K562 (cell line): ENCODE data around the gene C19orf67. TPM values are rescaled to one million over a fixed set of nuclear protein-coding genes. Genes with fewer than 3 reads are reported as not detected.

ENCODE experiments used
- CBFB ChIP-seq: sonication (generic); formaldehyde crosslinking; IDR thresholded peaks from 2 replicates; pipeline ENCODE4 v1.4.0; 2020; ENCODE audit warnings: mild to moderate bottlenecking, missing genetic modification reagents
- CREB1 ChIP-seq, 2 experiments: sonication (generic) in 1 of 2; formaldehyde crosslinking in 1 of 2; IDR thresholded peaks; 2 replicates each; pipeline versions ENCODE4 v1.6.1 to v1.8.0; 2012 to 2022; ENCODE audit warnings: inconsistent platforms in 1 of 2, mild to moderate bottlenecking in 1 of 2, missing genetic modification reagents in 1 of 2, moderate library complexity in 1 of 2
- CREBBP ChIP-seq: IDR thresholded peaks from one replicate; pipeline ENCODE4 v1.6.1; 2012; ENCODE audit warnings: low read depth, mild to moderate bottlenecking, control low read depth, inconsistent platforms, low read length
- DIDO1 ChIP-seq: fragments of 450-650 bp; IDR thresholded peaks from 2 replicates; pipeline ENCODE4 v1.6.1; 2016; ENCODE audit warnings: low read depth, missing biosample characterization, missing genetic modification characterization
- EHMT2 ChIP-seq: fragments of 450-650 bp; IDR thresholded peaks from 2 replicates; pipeline ENCODE4 v1.6.1; 2018; ENCODE audit warnings: antibody characterized with exemption
- FOXA3 ChIP-seq, 2 experiments: fragments of 450-650 bp in 1 of 2; sonication (generic) in 1 of 2; formaldehyde crosslinking; IDR thresholded peaks in 1 of 2; conservative IDR thresholded peaks in 1 of 2; 2 replicates each; pipeline versions ENCODE4 v1.4.0 to v1.8.0; 2020 to 2022; ENCODE audit warnings: mild to moderate bottlenecking in 2 of 2, missing genetic modification reagents in 1 of 2
- GMEB1 ChIP-seq: fragments of 250-450 bp; sonication (Bioruptor Pico); IDR thresholded peaks from 2 replicates; pipeline ENCODE4 v1.4.0; 2020; ENCODE audit warnings: mild to moderate bottlenecking
- HEY1 ChIP-seq: fragments of 250-450 bp; sonication (Bioruptor Pico); IDR thresholded peaks from 2 replicates; pipeline ENCODE4 v1.5.0; 2020; ENCODE audit warnings: mild to moderate bottlenecking, moderate library complexity, borderline replicate concordance
- KAT8 ChIP-seq: fragments of 450-650 bp; IDR thresholded peaks from 2 replicates; pipeline ENCODE4 v1.6.1; 2016; ENCODE audit warnings: low read depth, mild to moderate bottlenecking
- MBD2 ChIP-seq: sonication (generic); IDR thresholded peaks from 2 replicates; pipeline ENCODE4 v1.6.1; 2016; ENCODE audit warnings: low read depth, borderline replicate concordance
- MTA2 ChIP-seq: fragments of 450-650 bp; IDR thresholded peaks from 2 replicates; pipeline ENCODE4 v1.6.1; 2016; ENCODE audit warnings: low read depth
- NBN ChIP-seq: fragments of 450-650 bp; IDR thresholded peaks from 2 replicates; pipeline ENCODE4 v1.6.1; 2016; ENCODE audit warnings: low read depth, mild to moderate bottlenecking
- NFE2L1 ChIP-seq: fragments of 450-650 bp; IDR thresholded peaks from 2 replicates; pipeline ENCODE4 v1.6.1; 2016; ENCODE audit warnings: missing genetic modification characterization, low read depth, mild to moderate bottlenecking, missing compliant biosample characterization, moderate library complexity, borderline replicate concordance
- NONO ChIP-seq, 2 experiments: fragments of 200-400 bp in 1 of 2; fragments of 450-650 bp in 1 of 2; formaldehyde crosslinking in 1 of 2; IDR thresholded peaks; 2 replicates each; pipeline ENCODE4 v1.6.1; 2017; ENCODE audit warnings: low read depth in 2 of 2, mild to moderate bottlenecking in 2 of 2, moderate library complexity in 2 of 2, low read length in 1 of 2
- RAD51 ChIP-seq: fragments of 450-650 bp; IDR thresholded peaks from 2 replicates; pipeline ENCODE4 v1.7.1; 2016; ENCODE audit warnings: low read depth, mild to moderate bottlenecking, borderline replicate concordance
- SRSF3 ChIP-seq: fragments of 200-400 bp; formaldehyde crosslinking; IDR thresholded peaks from 2 replicates; pipeline ENCODE4 v1.6.1; 2016; ENCODE audit warnings: mild to moderate bottlenecking, low read length, moderate library complexity; ENCODE audit not compliant: insufficient read depth
- ZBTB34 ChIP-seq: fragments of 250-450 bp; sonication (Bioruptor Pico); IDR thresholded peaks from 2 replicates; pipeline ENCODE4 v1.8.0; 2021; ENCODE audit warnings: mild to moderate bottlenecking, moderate library complexity
- ZNF655 ChIP-seq: fragments of 250-450 bp; sonication (Bioruptor Pico); IDR thresholded peaks from 2 replicates; pipeline ENCODE4 v1.5.0; 2021
- ZZZ3 ChIP-seq: fragments of 450-650 bp; IDR thresholded peaks from 2 replicates; pipeline ENCODE4 v1.6.1; 2016; ENCODE audit warnings: antibody characterized with exemption, mild to moderate bottlenecking, moderate library complexity
- polyA plus RNA-seq, 8 experiments: library from polyadenylated mRNA; depleted of rRNA in 4 of 8; stranded (reverse) in 5 of 8; unstranded in 3 of 8; fragments of >200 nt; fragmentation: Nextera tagmentation in 2 of 8; fragmentation: Illumina TruSeq in 1 of 8; extraction: Ambion mirVana in 2 of 8; extraction: Trizol in 1 of 8; gene quantifications; 2 replicates each; pipeline versions ENCODE4 v1.2.1 to v1.2.3, GENCODE V29; 2011 to 2014; ENCODE audit warnings: inconsistent platforms in 1 of 8, missing spikeins in 1 of 8
- total RNA-seq, 7 experiments: library from RNA; depleted of rRNA in 6 of 7; stranded (reverse); fragments of >200 nt in 6 of 7; fragmentation: Illumina TruSeq in 2 of 7; extraction: Trizol in 2 of 7; gene quantifications; 2 replicates each; pipeline versions ENCODE4 v1.2.1 to v1.2.3, GENCODE V29; 2011 to 2021; ENCODE audit warnings: low replicate concordance in 1 of 7
- TF ChIP-seq, protein P1 (sequence below), 3 experiments: fragments of 200-800 bp in 1 of 3; sonication (Bioruptor generic) in 1 of 3; sonication (generic) in 1 of 3; formaldehyde crosslinking in 1 of 3; IDR thresholded peaks; 2 replicates each; pipeline versions ENCODE4 v1.6.1 to v1.8.0; 2016 to 2022; ENCODE audit warnings: mild to moderate bottlenecking in 2 of 3, missing compliant biosample characterization in 2 of 3, missing genetic modification characterization in 2 of 3, missing genetic modification reagents in 1 of 3
- TF ChIP-seq, protein P2 (sequence below): sonication (generic); formaldehyde crosslinking; IDR thresholded peaks from 2 replicates; pipeline ENCODE4 v1.8.0; 2022; ENCODE audit warnings: missing genetic modification reagents, mild to moderate bottlenecking, moderate library complexity, borderline replicate concordance

Gene C19orf67
- total and polyA plus RNA-seq, 9 of the 15 experiments (the other 6 are each of a cell fraction or from before 2014, with no cell fraction given) = 0.29 to 1.8 (median 0.51) TPM; not detected in 3

- TF ChIP-seq ZBTB34 (CRISPR knock-in tag) = no peak
- TF ChIP-seq ZZZ3 = no peak
- TF ChIP-seq, protein P1, sequence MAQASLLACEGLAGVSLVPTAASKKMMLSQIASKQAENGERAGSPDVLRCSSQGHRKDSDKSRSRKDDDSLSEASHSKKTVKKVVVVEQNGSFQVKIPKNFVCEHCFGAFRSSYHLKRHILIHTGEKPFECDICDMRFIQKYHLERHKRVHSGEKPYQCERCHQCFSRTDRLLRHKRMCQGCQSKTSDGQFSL (CRISPR knock-in tag; IDR thresholded peaks at IDR 0.05) = no peak
- TF ChIP-seq, protein P1 (tag; IDR thresholded peaks at IDR 0.05) = no peak
- no peak for TF ChIP-seq FOXA3 (CRISPR knock-in tag; conservative IDR thresholded peaks at IDR 0.05 in 1 of 2, IDR thresholded peaks at IDR 0.05 in 1 of 2)
- TF ChIP-seq DIDO1 (tag) = no peak
- TF ChIP-seq HEY1 (CRISPR knock-in tag) = no peak
- peak in 1 of 2 experiments; percentile 85; a peak in 2 of 4 replicates for TF ChIP-seq NONO (IDR thresholded peaks at IDR 0.05; ENCODE audit: low read depth in 2 of 2, low read length in 1 of 2)
- no peak for TF ChIP-seq NBN
- peak; percentile 47; the same call in 1 of the 2 replicates for TF ChIP-seq GMEB1 (CRISPR knock-in tag)
- no peak for TF ChIP-seq NFE2L1 (tag)
- TF ChIP-seq MBD2 = no peak
- TF ChIP-seq CREB1 (IDR thresholded peaks at IDR 0.05) = no peak; the same call in 1 of the 2 replicates
- TF ChIP-seq CREB1 (CRISPR knock-in tag; IDR thresholded peaks at IDR 0.05) = no peak
- TF ChIP-seq, protein P2, sequence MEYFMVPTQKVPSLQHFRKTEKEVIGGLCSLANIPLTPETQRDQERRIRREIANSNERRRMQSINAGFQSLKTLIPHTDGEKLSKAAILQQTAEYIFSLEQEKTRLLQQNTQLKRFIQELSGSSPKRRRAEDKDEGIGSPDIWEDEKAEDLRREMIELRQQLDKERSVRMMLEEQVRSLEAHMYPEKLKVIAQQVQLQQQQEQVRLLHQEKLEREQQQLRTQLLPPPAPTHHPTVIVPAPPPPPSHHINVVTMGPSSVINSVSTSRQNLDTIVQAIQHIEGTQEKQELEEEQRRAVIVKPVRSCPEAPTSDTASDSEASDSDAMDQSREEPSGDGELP (CRISPR knock-in tag) = no peak
- no peak for TF ChIP-seq KAT8
- TF ChIP-seq ZNF655 (CRISPR knock-in tag) = no peak
- no peak for TF ChIP-seq SRSF3
- TF ChIP-seq EHMT2 = no peak
- TF ChIP-seq MTA2 = no peak
- TF ChIP-seq CBFB (CRISPR knock-in tag) = no peak
- no peak for TF ChIP-seq RAD51
- TF ChIP-seq CREBBP = no peak
Measured at GRCh38 chr19:14073261-14073924, 12.2 kb downstream of the C19orf67 start (continued).
